K562 (cell line): ENCODE results near the gene TCIRG1. TPM values are rescaled to one million over a fixed set of nuclear protein-coding genes. Genes with fewer than 3 reads are reported as not detected.

ENCODE experiments used
- ATAC-seq: fragments of 200-7000 bp; cut with Tn5 transposase; 3 replicates; pipeline ENCODE4 v1.9.1; 2020; ENCODE audit warnings: moderate library complexity
- BruUV-seq: library from RNA; stranded (reverse); fragments of 400-500 nt; replicated peaks from 2 replicates; lab custom pipeline; 2021; lab: Mats Ljungman, UMichigan
- CTCF ChIA-PET: fragments of 300-600 bp; formaldehyde crosslinking; extraction: SDS; loops from one replicate; lab custom pipeline; 2021; ENCODE audit warnings: low intra/inter-chr PET ratio; lab: Yijun Ruan, JAX
- POLR2A ChIA-PET: fragments of 300-600, 350-650 bp; sonication (Branson Sonifier 250); formaldehyde crosslinking; extraction: SDS; loops from one replicate; lab custom pipeline; 2021; ENCODE audit warnings: antibody characterized with exemption, inconsistent platforms; lab: Yijun Ruan, JAX
- DNase-seq, 4 experiments: peaks; one replicate each; pipeline versions ENCODE4 v3.0.0 to v3.0.0-alpha.2; 2011 to 2018; ENCODE audit warnings: low spot score in 3 of 4, mixed read lengths in 3 of 4; ENCODE audit errors: extremely low read depth in 1 of 4
- FAIRE-seq: peaks from 2 replicates; lab custom pipeline; 2011; peaks lifted over from hg19 to GRCh38; lab: Jason Lieb, UNC
- H2AFZ ChIP-seq: 2 replicates; pipeline ENCODE4 v1.6.0; 2011; ENCODE audit warnings: low read depth, low read length, control low read depth, inconsistent platforms
- H3K27ac ChIP-seq: fragments of 200-600 bp; 3 replicates; pipeline ENCODE4 v1.8.0; 2011; ENCODE audit warnings: low read depth, mild to moderate bottlenecking, control low read depth, inconsistent platforms, low read length, moderate library complexity, mixed read lengths; ENCODE audit errors: extremely low read depth
- H3K27me3 ChIP-seq, 2 experiments: fragments of 300-600 bp in 1 of 2; 2 replicates in 1 of 2; 3 replicates in 1 of 2; pipeline versions ENCODE4 v1.6.0 to v1.8.0; 2011; ENCODE audit warnings: inconsistent platforms in 2 of 2, low read length in 2 of 2, mild to moderate bottlenecking in 1 of 2, mixed read lengths in 1 of 2, moderate library complexity in 1 of 2; ENCODE audit not compliant: control insufficient read depth in 2 of 2, insufficient read depth in 2 of 2
- H3K36me3 ChIP-seq: fragments of 300-600 bp; 3 replicates; pipeline ENCODE4 v1.8.0; 2011; ENCODE audit warnings: mild to moderate bottlenecking, low read length, inconsistent platforms; ENCODE audit not compliant: control insufficient read depth, insufficient read depth
- H3K4me1 ChIP-seq, 2 experiments: fragments of 200-600 bp in 1 of 2; replicated peaks in 1 of 2; 2 replicates in 1 of 2; 3 replicates in 1 of 2; pipeline versions ENCODE4 v1.5.1 to v1.8.0; 2011; ENCODE audit warnings: inconsistent platforms in 2 of 2, low read length in 2 of 2, mild to moderate bottlenecking in 1 of 2, mixed read lengths in 1 of 2, moderate library complexity in 1 of 2; ENCODE audit not compliant: control insufficient read depth in 2 of 2, insufficient read depth in 2 of 2
- H3K4me2 ChIP-seq: 2 replicates; pipeline ENCODE4 v1.6.1; 2011; ENCODE audit warnings: low read length, control low read depth, inconsistent platforms, mixed read lengths; ENCODE audit not compliant: insufficient read depth
- H3K4me3 ChIP-seq: fragments of 200-600 bp; sonication (generic), shearing (Covaris generic); 2 replicates; pipeline ENCODE4 v1.5.1; 2016; ENCODE audit warnings: control low read depth, inconsistent platforms
- H3K79me2 ChIP-seq: fragments of 200-600 bp; 3 replicates; pipeline ENCODE4 v1.8.0; 2011; ENCODE audit warnings: low read length, inconsistent platforms; ENCODE audit not compliant: control insufficient read depth, insufficient read depth
- H3K9ac ChIP-seq, 2 experiments: 2 replicates each; pipeline versions ENCODE4 v1.6.0 to v1.6.1; 2011; ENCODE audit warnings: low read depth in 2 of 2, low read length in 2 of 2, control low read depth in 1 of 2, inconsistent platforms in 1 of 2, mild to moderate bottlenecking in 1 of 2, mixed read lengths in 1 of 2; ENCODE audit not compliant: insufficient read depth in 1 of 2
- H3K9me1 ChIP-seq: one replicate; pipeline ENCODE4 v1.6.0; 2011; ENCODE audit warnings: inconsistent platforms, mild to moderate bottlenecking, low read length, moderate library complexity; ENCODE audit not compliant: control insufficient read depth, insufficient read depth
- H3K9me3 ChIP-seq: replicated peaks from 2 replicates; pipeline ENCODE4 v1.5.1; 2011; ENCODE audit warnings: low read depth, low read length, inconsistent platforms; ENCODE audit not compliant: control insufficient read depth, insufficient read depth
- H4K20me1 ChIP-seq: replicated peaks from 2 replicates; pipeline ENCODE4 v1.6.1; 2011; ENCODE audit warnings: low read length, inconsistent platforms, mixed read lengths; ENCODE audit not compliant: control insufficient read depth, insufficient read depth
- CBX3 ChIP-seq, 2 experiments: IDR thresholded peaks; 1 replicate in 1 of 2; 2 replicates in 1 of 2; pipeline ENCODE4 v1.6.1; 2012; ENCODE audit warnings: inconsistent platforms in 2 of 2, low read length in 2 of 2, borderline replicate concordance in 1 of 2, control low read depth in 1 of 2
- MBD2 ChIP-seq: sonication (generic); IDR thresholded peaks from 2 replicates; pipeline ENCODE4 v1.6.1; 2016; ENCODE audit warnings: low read depth, borderline replicate concordance
- MED1 ChIP-seq: sonication (generic); formaldehyde crosslinking; IDR thresholded peaks from 2 replicates; pipeline ENCODE4 v1.8.1; 2023; ENCODE audit warnings: missing genetic modification reagents, borderline replicate concordance
- NR2C1 ChIP-seq, 2 experiments: fragments of 450-650 bp; IDR thresholded peaks; 2 replicates each; pipeline ENCODE4 v1.6.1; 2017; ENCODE audit warnings: mild to moderate bottlenecking in 2 of 2, antibody characterized with exemption in 1 of 2, inconsistent platforms in 1 of 2, missing compliant biosample characterization in 1 of 2, missing genetic modification characterization in 1 of 2
- SMARCC2 ChIP-seq: fragments of 450-650 bp; IDR thresholded peaks from 2 replicates; pipeline ENCODE4 v1.6.1; 2017; ENCODE audit warnings: antibody characterized with exemption, moderate library complexity, mild to moderate bottlenecking, low read depth
- ZNF140 ChIP-seq: fragments of 250-450 bp; sonication (Bioruptor Pico); IDR thresholded peaks from 2 replicates; pipeline ENCODE4 v1.8.0; 2021; ENCODE audit warnings: moderate library complexity, mild to moderate bottlenecking, inconsistent platforms
- ZNF282 ChIP-seq: sonication (generic); formaldehyde crosslinking; IDR thresholded peaks from 2 replicates; pipeline ENCODE4 v1.8.1; 2023; ENCODE audit warnings: missing genetic modification reagents
- WGBS: fragments of 100-300 bp; shearing (Covaris generic); methylation state at CpG from one replicate; pipeline ENCODE4 v1.1.6; 2016; ENCODE audit warnings: low coverage, mixed read lengths; ENCODE audit not compliant: insufficient coverage; ENCODE audit errors: missing lambda C conversion rate; 5-methylcytosine and 5-hydroxymethylcytosine counted together
- in situ Hi-C: fragments of 300-500 bp; cut with MboI; formaldehyde crosslinking; loops from 4 replicates; pipeline ENCODE4 v1.15.0; 2018; ENCODE audit warnings: inconsistent platforms, mixed read lengths
- intact Hi-C: fragments of 100-400 bp; cut with micrococcal nuclease; formaldehyde crosslinking; loops from 2 replicates; pipeline ENCODE4 v1.14.2; 2022
- polyA plus RNA-seq, 8 experiments: library from polyadenylated mRNA; depleted of rRNA in 4 of 8; stranded (reverse) in 5 of 8; unstranded in 3 of 8; fragments of >200 nt; fragmentation: Nextera tagmentation in 2 of 8; fragmentation: Illumina TruSeq in 1 of 8; extraction: Ambion mirVana in 2 of 8; extraction: Trizol in 1 of 8; gene quantifications; 2 replicates each; pipeline versions ENCODE4 v1.2.1 to v1.2.3, GENCODE V29; 2011 to 2014; ENCODE audit warnings: inconsistent platforms in 1 of 8, missing spikeins in 1 of 8
- total RNA-seq, 7 experiments: library from RNA; depleted of rRNA in 6 of 7; stranded (reverse); fragments of >200 nt in 6 of 7; fragmentation: Illumina TruSeq in 2 of 7; extraction: Trizol in 2 of 7; gene quantifications; 2 replicates each; pipeline versions ENCODE4 v1.2.1 to v1.2.3, GENCODE V29; 2011 to 2021; ENCODE audit warnings: low replicate concordance in 1 of 7
- TF ChIP-seq, protein P1 (sequence below): fragments of 150-350 bp; IDR thresholded peaks from 2 replicates; pipeline ENCODE4 v1.6.1; 2014; ENCODE audit warnings: low read depth, mild to moderate bottlenecking, low read length, borderline replicate concordance
- TF ChIP-seq, protein P2 (sequence below), 2 experiments: fragments of 200-800 bp in 1 of 2; sonication (Bioruptor generic) in 1 of 2; sonication (generic) in 1 of 2; formaldehyde crosslinking in 1 of 2; IDR thresholded peaks in 1 of 2; conservative IDR thresholded peaks in 1 of 2; 2 replicates each; pipeline versions ENCODE4 v1.5.0 to v1.6.1; 2016 to 2020; ENCODE audit warnings: missing compliant biosample characterization in 1 of 2, missing genetic modification characterization in 1 of 2, missing genetic modification reagents in 1 of 2
- TF ChIP-seq, protein P3 (sequence below): fragments of 450-650 bp; IDR thresholded peaks from 2 replicates; pipeline ENCODE4 v1.6.1; 2016
- TF ChIP-seq, protein P4 (sequence below): fragments of 250-450 bp; sonication (Bioruptor Pico); IDR thresholded peaks from 2 replicates; pipeline ENCODE4 v1.4.0; 2020; ENCODE audit warnings: mild to moderate bottlenecking

TCIRG1 gene
- total and polyA plus RNA-seq, 9 of the 15 experiments (the other 6 are each of a cell fraction or from before 2014, with no cell fraction given) = 0.49 to 143 (median 24.4) TPM

- Histone ChIP-seq H3K79me2 (peaks cover 34% of the 10 kb centered on the region), H3K36me3 (peaks cover 65% of the 10 kb centered on the region; the same call in 2 of the 3 replicates), H3K9me3 (no peaks in the 10 kb centered on the region), H3K4me1 (peaks cover 33 to 72% of the 10 kb centered on the region in 2 experiments), H3K27ac (peak overlapping the region; percentile 90), H3K4me2 (peak overlapping the region; percentile 57), H3K4me3 (peak overlapping the region; percentile 14; the same call in 1 of the 2 replicates), H2AFZ (peak overlapping the region; percentile 56), H3K9ac (peak overlapping the region; percentile 69 to 90; a peak in 3 of 4 replicates), H3K27me3 (no peaks in the 10 kb centered on the region), H3K9me1 (no peaks in the 10 kb centered on the region), H4K20me1 (peaks cover 4% of the 10 kb centered on the region; the same call in 1 of the 2 replicates)
- ChIA-PET POLR2A (interaction anchor here (0.5 to 4.9 kb wide), 8 partner anchors 9 to 333 kb away, joined by 3 to 55 read pairs (median 4); no protein-coding TSS in a partner anchor), CTCF (no interaction called here)
- ATAC-seq (peak; percentile 82), FAIRE-seq (peak; percentile 95), DNase-seq (peak; percentile 90 to 97 (median 94))
- WGBS = 28% methylated on average over 30 of the region's 36 CpGs
- intact Hi-C loops (no loop called here), in situ Hi-C loops (no loop called here)
- BruUV-seq = no TSS peak
- TF ChIP-seq, protein P1, sequence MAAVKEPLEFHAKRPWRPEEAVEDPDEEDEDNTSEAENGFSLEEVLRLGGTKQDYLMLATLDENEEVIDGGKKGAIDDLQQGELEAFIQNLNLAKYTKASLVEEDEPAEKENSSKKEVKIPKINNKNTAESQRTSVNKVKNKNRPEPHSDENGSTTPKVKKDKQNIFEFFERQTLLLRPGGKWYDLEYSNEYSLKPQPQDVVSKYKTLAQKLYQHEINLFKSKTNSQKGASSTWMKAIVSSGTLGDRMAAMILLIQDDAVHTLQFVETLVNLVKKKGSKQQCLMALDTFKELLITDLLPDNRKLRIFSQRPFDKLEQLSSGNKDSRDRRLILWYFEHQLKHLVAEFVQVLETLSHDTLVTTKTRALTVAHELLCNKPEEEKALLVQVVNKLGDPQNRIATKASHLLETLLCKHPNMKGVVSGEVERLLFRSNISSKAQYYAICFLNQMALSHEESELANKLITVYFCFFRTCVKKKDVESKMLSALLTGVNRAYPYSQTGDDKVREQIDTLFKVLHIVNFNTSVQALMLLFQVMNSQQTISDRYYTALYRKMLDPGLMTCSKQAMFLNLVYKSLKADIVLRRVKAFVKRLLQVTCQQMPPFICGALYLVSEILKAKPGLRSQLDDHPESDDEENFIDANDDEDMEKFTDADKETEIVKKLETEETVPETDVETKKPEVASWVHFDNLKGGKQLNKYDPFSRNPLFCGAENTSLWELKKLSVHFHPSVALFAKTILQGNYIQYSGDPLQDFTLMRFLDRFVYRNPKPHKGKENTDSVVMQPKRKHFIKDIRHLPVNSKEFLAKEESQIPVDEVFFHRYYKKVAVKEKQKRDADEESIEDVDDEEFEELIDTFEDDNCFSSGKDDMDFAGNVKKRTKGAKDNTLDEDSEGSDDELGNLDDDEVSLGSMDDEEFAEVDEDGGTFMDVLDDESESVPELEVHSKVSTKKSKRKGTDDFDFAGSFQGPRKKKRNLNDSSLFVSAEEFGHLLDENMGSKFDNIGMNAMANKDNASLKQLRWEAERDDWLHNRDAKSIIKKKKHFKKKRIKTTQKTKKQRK = no peak
- TF ChIP-seq MBD2 = no peak; the same call in 1 of the 2 replicates
- no peak for TF ChIP-seq ZNF282 (CRISPR knock-in tag)
- TF ChIP-seq, protein P2, sequence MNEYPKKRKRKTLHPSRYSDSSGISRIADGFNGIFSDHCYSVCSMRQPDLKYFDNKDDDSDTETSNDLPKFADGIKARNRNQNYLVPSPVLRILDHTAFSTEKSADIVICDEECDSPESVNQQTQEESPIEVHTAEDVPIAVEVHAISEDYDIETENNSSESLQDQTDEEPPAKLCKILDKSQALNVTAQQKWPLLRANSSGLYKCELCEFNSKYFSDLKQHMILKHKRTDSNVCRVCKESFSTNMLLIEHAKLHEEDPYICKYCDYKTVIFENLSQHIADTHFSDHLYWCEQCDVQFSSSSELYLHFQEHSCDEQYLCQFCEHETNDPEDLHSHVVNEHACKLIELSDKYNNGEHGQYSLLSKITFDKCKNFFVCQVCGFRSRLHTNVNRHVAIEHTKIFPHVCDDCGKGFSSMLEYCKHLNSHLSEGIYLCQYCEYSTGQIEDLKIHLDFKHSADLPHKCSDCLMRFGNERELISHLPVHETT (CRISPR knock-in tag; conservative IDR thresholded peaks at IDR 0.05 in 1 of 2, IDR thresholded peaks at IDR 0.05 in 1 of 2) = peak in 1 of 2 experiments; percentile 49; a peak in 1 of 4 replicates
- TF ChIP-seq, protein P3, sequence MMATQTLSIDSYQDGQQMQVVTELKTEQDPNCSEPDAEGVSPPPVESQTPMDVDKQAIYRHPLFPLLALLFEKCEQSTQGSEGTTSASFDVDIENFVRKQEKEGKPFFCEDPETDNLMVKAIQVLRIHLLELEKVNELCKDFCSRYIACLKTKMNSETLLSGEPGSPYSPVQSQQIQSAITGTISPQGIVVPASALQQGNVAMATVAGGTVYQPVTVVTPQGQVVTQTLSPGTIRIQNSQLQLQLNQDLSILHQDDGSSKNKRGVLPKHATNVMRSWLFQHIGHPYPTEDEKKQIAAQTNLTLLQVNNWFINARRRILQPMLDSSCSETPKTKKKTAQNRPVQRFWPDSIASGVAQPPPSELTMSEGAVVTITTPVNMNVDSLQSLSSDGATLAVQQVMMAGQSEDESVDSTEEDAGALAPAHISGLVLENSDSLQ = peak; percentile 50
- TF ChIP-seq MED1 = no peak
- 0 out of 2 replicates have a peak, but pooled peaks have one; percentile 27 for TF ChIP-seq SMARCC2
- TF ChIP-seq ZNF140 (CRISPR knock-in tag) = no peak
- TF ChIP-seq, protein P4, sequence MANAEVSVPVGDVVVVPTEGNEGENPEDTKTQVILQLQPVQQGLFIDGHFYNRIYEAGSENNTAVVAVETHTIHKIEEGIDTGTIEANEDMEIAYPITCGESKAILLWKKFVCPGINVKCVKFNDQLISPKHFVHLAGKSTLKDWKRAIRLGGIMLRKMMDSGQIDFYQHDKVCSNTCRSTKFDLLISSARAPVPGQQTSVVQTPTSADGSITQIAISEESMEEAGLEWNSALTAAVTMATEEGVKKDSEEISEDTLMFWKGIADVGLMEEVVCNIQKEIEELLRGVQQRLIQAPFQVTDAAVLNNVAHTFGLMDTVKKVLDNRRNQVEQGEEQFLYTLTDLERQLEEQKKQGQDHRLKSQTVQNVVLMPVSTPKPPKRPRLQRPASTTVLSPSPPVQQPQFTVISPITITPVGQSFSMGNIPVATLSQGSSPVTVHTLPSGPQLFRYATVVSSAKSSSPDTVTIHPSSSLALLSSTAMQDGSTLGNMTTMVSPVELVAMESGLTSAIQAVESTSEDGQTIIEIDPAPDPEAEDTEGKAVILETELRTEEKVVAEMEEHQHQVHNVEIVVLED = no peak
- TF ChIP-seq CBX3 (IDR thresholded peaks at IDR 0.05; ENCODE audit: borderline replicate concordance in 1 of 2, low read length in 2 of 2) = peak in 1 of 2 experiments; percentile 45; a peak in 1 of 3 replicates
- peak; percentile 63 for TF ChIP-seq NR2C1 (IDR thresholded peaks at IDR 0.05)
- peak; percentile 36 for TF ChIP-seq NR2C1 (tag; IDR thresholded peaks at IDR 0.05)
Measured at GRCh38 chr11:68043349-68044144, 4.7 kb downstream of the TCIRG1 start.
